ENCODE results near the gene SEMA3E.
"Not testable (repeated sequence)": the region's sequence is repeated elsewhere in the genome, so short reads cannot be mapped to it uniquely, and the experiment has no call there.

- TF ChIP-seq CTCF (IDR thresholded peaks at IDR 0.05; ENCODE audit: insufficient read depth, low read length, poor library complexity, severe bottlenecking); EZH2phosphoT487 (conservative IDR thresholded peaks at IDR 0.05; ENCODE audit: low read length): not testable (repeated sequence)
Observed at GRCh38 chr7:83430289-83430688, 218.7 kb downstream of the SEMA3E start.
